Stimulated activated CD4-positive, alpha-beta T cell treated with anti-CD3 and anti-CD28 coated beads, Interleukin-1b, Interleukin-23, amount 100 ng/mL, for 24 hours (primary cell): ENCODE results near the gene TK2.
A peak's percentile ranks its signal among the peaks of the same experiment; 100 is the strongest.
"Not testable (repeated sequence)": the region's sequence is repeated elsewhere in the genome, so short reads cannot be mapped to it uniquely, and the experiment has no call there.

Experiments used
- DNase-seq, 4 experiments: peaks; one replicate each; pipeline ENCODE4 v3.0.0-alpha.2; 2020; ENCODE audit warnings: low read depth in 4 of 4, low spot score in 1 of 4

Gene TK2

GRCh38 chr16:66574081-66574480, 24.2 kb upstream of the TK2 start:
- no peak for DNase-seq

GRCh38 chr16:66572356-66572755, 22.4 kb upstream of the TK2 start:
- DNase-seq, result no peak

GRCh38 chr16:66569827-66570405, 20.0 kb upstream of the TK2 start:
- no peak for DNase-seq

- DNase-seq, result no peak
Observed at GRCh38 chr16:66569131-66569530, 19.2 kb upstream of the TK2 start.

GRCh38 chr16:66568355-66568754, 18.4 kb upstream of the TK2 start:
- no peak for DNase-seq

- not testable (repeated sequence) for DNase-seq
Observed at GRCh38 chr16:66567270-66567669, 17.3 kb upstream of the TK2 start.

- no peak for DNase-seq
Observed at GRCh38 chr16:66566051-66566901, 16.4 kb upstream of the TK2 start, which contains the start of gene CMTM1. Gene CMTM1 (plus strand): TSS chr16:66566439. CDS start chr16:66566514, 75 bp downstream.

- DNase-seq, result no peak
Observed at GRCh38 chr16:66563574-66564334, 13.8 kb upstream of the TK2 start.

GRCh38 chr16:66562986-66563385, 13.1 kb upstream of the TK2 start:
- no peak for DNase-seq

GRCh38 chr16:66562409-66562808, 12.5 kb upstream of the TK2 start:
- DNase-seq, result no peak

GRCh38 chr16:66561381-66562080, 11.6 kb upstream of the TK2 start:
- DNase-seq, result no peak

- no peak for DNase-seq
Observed at GRCh38 chr16:66560107-66560506, 10.2 kb upstream of the TK2 start.

- no peak for DNase-seq
Observed at GRCh38 chr16:66554495-66554894, 4.6 kb upstream of the TK2 start.

- DNase-seq, result no peak
Observed at GRCh38 chr16:66554021-66554420, 4.1 kb upstream of the TK2 start.

- no peak for DNase-seq
Observed at GRCh38 chr16:66553223-66553622, 3.3 kb upstream of the TK2 start.

GRCh38 chr16:66552286-66553177, 2.6 kb upstream of the TK2 start, which contains the start of gene CKLF:
Gene CKLF (plus strand): TSS chr16:66552576. CDS start chr16:66552716, 140 bp downstream.
- DNase-seq, result peak; percentile 64 to 83 (median 80)

GRCh38 chr16:66551788-66552285, 1.9 kb upstream of the TK2 start:
- no peak for DNase-seq

- DNase-seq, result peak in 3 of 4 experiments; percentile 20 to 37 (median 34)
Observed at GRCh38 chr16:66551348-66551759, 1.4 kb upstream of the TK2 start.

- no peak for DNase-seq
Observed at GRCh38 chr16:66548868-66549267, 1.1 kb downstream of the TK2 start.

GRCh38 chr16:66548068-66548467, 1.9 kb downstream of the TK2 start:
- no peak for DNase-seq
